Measurements from ENCODE around the gene SBF2.

Gene SBF2

GRCh38 chr11:9868641-9869040, 425.4 kb downstream of the SBF2 start:
- in situ Hi-C loops (cut with MboI; ENCODE audit: low sequenced_read_pairs): no loop called here

- in situ Hi-C loops (cut with MboI; ENCODE audit: low sequenced_read_pairs): no loop called here
These were observed 431.0 kb downstream of the SBF2 start for GRCh38 chr11:9862981-9863380.

GRCh38 chr11:9861860-9862725, 431.9 kb downstream of the SBF2 start:
- in situ Hi-C loops (cut with MboI; ENCODE audit: low sequenced_read_pairs): no loop called here

DNA sequence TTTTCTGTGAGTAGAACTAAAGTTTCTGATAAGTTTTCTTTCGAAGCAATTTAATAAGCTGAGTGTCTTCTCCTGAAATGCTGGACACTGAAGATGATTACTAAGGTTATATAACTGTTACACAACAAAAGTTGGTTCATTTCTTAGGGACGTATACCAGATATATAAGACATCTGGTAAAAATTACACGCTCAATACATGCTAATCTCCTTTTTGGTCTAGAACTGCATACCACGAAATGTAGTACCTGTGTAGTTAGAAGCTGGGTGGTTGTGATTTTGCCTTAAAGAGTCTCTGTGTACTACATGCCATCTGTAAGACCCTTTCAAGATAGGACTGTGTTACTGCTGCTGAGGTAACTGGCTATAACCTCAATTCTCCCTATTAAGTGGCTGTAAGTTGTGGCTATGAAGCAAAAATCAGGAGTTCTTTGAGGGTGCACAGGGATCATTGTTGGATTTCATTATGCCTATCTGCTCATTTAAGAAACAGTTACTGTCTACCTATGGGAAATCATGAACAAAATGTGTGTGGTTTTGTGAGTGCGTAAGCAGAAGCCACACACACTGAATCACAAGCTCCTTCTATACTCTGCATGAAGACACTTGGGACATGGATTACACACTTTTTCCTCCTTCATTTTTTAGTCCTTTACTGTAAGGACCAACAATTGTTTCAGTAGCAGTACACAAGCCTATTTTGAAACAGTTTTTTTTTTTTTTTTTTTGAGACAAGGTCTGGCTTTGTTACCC, 434.3 kb downstream of the SBF2 start:
- in situ Hi-C loops (cut with MboI; ENCODE audit: low sequenced_read_pairs): no loop called here

DNA sequence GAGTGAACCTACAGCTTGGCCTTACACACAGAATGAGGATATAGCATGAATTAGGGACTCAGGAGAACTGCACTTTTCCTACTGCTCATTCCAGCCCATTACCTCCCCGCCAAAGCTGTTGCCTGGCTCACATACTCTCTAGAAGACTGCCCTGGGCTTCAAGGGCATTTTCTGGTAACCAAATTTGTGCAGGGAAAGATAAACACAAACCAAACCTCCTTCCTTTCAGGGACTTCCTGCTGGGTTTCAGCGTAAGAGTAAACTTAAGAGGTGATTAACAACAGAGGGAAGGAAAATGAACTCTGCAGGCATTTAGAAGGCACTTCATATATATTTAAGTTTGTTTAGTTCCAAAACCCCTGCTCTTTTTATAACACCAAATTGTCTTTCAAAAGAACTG, 435.2 kb downstream of the SBF2 start:
- in situ Hi-C loops (cut with MboI; ENCODE audit: low sequenced_read_pairs): no loop called here

- in situ Hi-C loops (cut with MboI; ENCODE audit: low sequenced_read_pairs): no loop called here
These were observed 435.8 kb downstream of the SBF2 start for GRCh38 chr11:9858218-9858617.

- in situ Hi-C loops (cut with MboI; ENCODE audit: low sequenced_read_pairs): no loop called here
These were observed 438.3 kb downstream of the SBF2 start for GRCh38 chr11:9855579-9856287.

- in situ Hi-C loops (cut with MboI; ENCODE audit: low sequenced_read_pairs): no loop called here
These were observed 440.0 kb downstream of the SBF2 start for GRCh38 chr11:9853929-9854552.

- in situ Hi-C loops (cut with MboI; ENCODE audit: low sequenced_read_pairs): no loop called here
These were observed 441.6 kb downstream of the SBF2 start for GRCh38 chr11:9852465-9852864.

- in situ Hi-C loops (cut with MboI; ENCODE audit: low sequenced_read_pairs): no loop called here
These were observed 442.7 kb downstream of the SBF2 start for GRCh38 chr11:9851366-9851765.

GRCh38 chr11:9850224-9850895, 443.7 kb downstream of the SBF2 start:
- in situ Hi-C loops (cut with MboI; ENCODE audit: low sequenced_read_pairs): no loop called here

DNA sequence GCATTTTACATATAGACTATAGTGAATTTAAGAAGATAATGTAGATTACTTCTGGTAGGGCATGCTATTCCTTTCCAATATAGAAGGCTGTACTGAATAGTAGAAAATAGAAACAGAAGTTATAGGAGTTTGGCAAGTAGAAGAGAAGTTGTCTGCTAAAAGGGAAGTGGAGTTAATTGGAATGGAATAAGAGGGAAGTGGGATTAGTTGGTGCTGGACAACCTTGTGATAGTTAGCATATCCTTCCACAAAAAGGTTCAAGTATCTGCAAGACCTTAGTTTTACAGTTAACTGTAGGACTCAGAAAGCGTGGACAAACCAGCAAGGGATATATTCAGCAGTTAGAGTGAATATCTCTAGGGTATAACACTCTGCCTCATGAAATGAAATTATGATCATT, 444.6 kb downstream of the SBF2 start:
- in situ Hi-C loops (cut with MboI; ENCODE audit: low sequenced_read_pairs): no loop called here

DNA sequence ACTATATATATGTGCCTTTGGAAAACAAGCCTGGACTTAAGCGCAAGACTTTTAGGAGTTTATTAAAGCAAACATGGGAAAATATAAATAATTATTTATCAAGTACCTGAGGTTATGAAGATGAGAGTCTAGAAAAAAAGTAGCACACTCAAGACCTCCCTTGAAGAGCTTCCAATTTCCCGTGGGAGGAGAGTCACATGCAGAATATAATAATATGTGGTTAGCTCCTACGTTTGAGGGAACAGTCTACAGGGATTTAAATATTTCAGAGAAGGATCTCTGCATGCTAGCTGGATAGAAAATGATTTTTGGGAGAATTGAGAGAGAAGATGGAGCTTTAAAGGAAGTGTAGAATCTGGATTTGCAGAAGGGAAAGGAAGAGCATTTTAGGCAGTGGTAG, 446.4 kb downstream of the SBF2 start:
- in situ Hi-C loops (cut with MboI; ENCODE audit: low sequenced_read_pairs): no loop called here

GRCh38 chr11:9842923-9843322, 451.1 kb downstream of the SBF2 start:
- in situ Hi-C loops (cut with MboI; ENCODE audit: low sequenced_read_pairs): no loop called here

DNA sequence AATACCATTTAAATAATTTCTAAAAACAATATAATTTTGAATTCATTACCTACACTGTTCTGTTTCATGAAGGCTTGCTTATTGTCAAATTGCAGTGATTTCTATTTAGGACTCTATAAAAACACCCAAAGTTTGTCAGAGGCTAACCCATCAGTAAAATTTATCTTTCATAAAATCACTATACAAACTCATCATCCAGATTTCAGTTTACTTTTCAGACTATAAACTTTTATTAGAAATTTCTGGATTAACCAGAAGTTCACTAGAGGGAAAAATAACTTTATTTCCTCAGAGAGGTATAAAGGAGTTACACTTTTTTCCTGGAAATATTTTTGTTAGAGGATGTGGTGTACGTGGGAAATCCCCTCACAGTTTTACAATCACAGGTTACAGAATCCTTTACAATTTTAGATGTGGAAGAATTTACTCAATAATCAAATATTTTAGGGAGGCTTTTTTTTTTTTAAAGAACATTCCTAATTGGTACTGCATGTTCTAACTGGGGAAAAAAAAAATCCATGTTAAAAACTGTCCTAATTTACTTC, 453.5 kb downstream of the SBF2 start:
- in situ Hi-C loops (cut with MboI; ENCODE audit: low sequenced_read_pairs): no loop called here

DNA sequence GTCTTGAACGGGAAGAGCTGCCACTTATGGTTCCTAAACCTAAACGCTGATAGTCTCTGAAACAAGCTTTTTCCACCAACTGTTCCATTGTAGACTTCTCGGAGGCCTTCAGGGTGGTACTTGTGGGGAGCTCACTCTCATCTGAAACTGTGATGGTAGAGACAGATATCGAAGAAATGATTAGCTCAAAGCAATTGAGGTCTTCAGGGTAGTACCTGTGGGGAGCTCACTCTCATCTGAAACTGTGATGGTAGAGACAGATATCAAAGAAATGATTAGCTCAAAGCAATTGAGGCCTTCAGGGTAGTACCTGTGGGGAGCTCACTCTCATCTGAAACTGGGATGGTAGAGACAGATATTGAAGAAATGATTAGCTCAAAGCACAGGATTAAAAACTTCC, 454.5 kb downstream of the SBF2 start:
- in situ Hi-C loops (cut with MboI; ENCODE audit: low sequenced_read_pairs): no loop called here

- in situ Hi-C loops (cut with MboI; ENCODE audit: low sequenced_read_pairs): no loop called here
These were observed 455.1 kb downstream of the SBF2 start for GRCh38 chr11:9838961-9839360.

- in situ Hi-C loops (cut with MboI; ENCODE audit: low sequenced_read_pairs): no loop called here
These were observed 455.8 kb downstream of the SBF2 start for GRCh38 chr11:9838229-9838628.

DNA sequence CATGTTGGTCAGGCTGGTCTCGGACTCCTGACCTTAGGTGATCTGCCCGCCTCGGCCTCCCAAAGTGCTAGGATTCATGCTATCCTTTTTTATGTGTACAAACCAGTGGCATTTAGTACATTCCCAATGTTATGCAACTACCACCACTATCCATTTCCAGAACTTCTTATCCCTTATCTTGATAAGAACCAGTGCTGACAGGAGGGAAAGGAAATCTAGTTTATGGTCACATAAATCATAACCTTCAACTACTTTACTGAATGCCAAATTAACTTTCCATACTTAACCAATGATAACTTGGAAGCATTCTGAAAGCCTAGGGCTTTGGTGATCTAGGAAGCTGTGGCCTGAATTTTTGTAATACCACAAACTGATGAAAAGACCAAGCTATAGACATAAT, 459.7 kb downstream of the SBF2 start:
- in situ Hi-C loops (cut with MboI; ENCODE audit: low sequenced_read_pairs): no loop called here

DNA sequence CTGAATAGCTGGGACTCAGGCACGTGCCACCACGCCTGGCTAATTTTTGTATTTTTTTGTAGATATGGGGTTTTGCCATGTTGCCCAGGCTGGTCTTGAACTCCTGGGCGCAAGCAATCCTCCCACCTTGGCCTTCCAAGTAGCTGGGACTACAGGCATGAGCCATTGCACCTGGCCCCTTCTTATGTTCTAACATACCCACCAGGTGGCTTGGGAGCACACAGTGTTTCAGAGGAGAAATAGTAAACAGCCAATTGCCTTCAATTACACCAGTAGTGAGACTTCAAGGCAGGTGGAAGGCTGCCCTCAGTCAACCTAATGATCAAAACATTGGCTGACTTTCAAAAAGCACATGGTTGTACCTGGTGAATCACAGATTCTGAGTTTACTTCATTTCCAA, 462.9 kb downstream of the SBF2 start:
- in situ Hi-C loops (cut with MboI; ENCODE audit: low sequenced_read_pairs): no loop called here
